NCI-H1048 (cell line): ENCODE measurements around the gene TNNC1.

Source experiments
- DNase-seq: peaks from one replicate; lab custom pipeline; 2025; lab: John Stamatoyannopoulos, UW

TNNC1 gene

GRCh38 chr3:52443791-52444687, 9.8 kb downstream of the TNNC1 start:
- DNase-seq, result no peak

GRCh38 chr3:52443268-52443610, 10.6 kb downstream of the TNNC1 start:
- no peak for DNase-seq

GRCh38 chr3:52442409-52443267, 11.2 kb downstream of the TNNC1 start:
- DNase-seq, result no peak

DNA sequence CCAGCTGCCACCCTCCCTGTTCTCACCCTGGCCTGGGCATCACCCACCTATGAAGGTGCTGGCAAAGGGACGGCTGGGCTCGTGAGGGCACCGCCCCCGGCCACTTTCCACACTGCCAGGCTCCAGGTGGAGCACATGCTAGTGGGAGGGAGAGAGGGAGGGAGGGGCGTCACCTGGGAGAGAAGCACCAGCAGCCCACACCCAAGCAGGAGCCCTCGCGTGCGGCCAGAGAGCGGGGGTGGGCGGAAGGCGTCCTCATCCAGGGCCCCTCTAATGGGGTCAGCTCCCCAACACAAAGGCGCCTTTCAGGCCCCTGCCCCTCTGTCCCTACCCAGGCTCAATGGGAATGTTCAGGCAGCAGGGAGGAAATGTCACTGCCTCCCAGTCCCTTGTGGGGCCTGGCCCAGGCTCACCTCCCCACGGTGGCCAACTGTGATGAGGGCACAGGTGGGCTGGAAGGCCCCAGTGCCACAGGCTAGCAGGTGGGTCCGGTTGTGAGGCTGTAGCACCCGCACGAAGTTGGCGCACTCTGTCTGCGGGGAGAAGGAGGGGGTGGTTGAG, 12.0 kb downstream of the TNNC1 start:
- no peak for DNase-seq

DNA sequence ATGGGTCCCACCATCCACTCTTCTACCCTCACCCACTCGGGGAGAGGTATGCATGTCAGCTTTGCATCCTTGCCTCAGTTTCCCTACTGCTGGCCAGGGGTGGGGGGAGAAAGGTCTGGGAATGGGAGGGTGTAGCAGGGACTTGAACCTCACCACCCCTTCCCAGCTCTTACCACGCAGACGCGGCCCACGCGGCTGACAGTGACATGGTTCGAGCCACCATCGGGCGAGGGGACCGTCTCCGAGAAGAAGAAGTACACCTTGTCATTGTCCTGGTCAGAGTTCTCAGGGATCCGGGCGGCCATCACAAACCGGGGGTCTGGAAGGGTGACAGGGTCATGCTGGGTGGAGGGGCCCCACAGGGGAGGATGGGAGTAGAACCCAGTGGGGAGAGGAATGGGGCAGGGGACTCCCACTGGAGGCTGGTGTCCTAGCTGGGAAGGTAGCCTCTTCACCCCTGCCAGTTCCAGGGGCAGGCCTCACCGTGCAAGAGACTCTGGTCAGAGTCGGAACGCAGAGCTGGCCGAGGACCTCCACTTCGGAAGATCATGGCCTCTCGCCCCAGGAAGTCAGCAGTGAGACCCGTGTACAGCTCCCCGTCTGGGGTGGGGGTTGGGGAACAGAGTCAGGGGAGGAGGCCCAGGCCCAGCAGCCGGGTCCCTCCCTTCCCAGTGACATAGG, 12.6 kb downstream of the TNNC1 start:
- no peak for DNase-seq

- DNase-seq, result no peak
Measured at GRCh38 chr3:52440671-52441070, 13.2 kb downstream of the TNNC1 start.

DNA sequence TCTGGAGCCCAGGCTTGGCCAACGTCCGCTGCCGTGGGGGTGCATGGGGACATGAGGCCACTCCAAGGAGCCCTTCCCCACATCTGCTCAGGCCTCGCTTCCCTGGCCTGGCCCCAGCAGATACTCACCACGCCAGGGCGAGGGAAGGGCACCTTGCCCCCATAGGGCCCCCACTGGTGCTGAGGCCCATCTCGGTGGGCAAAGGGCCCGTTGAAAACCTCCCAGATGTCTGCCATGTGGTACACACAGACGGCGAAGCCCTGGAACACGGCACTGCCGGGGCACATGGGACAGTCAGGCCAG, 13.6 kb downstream of the TNNC1 start:
- no peak for DNase-seq

DNA sequence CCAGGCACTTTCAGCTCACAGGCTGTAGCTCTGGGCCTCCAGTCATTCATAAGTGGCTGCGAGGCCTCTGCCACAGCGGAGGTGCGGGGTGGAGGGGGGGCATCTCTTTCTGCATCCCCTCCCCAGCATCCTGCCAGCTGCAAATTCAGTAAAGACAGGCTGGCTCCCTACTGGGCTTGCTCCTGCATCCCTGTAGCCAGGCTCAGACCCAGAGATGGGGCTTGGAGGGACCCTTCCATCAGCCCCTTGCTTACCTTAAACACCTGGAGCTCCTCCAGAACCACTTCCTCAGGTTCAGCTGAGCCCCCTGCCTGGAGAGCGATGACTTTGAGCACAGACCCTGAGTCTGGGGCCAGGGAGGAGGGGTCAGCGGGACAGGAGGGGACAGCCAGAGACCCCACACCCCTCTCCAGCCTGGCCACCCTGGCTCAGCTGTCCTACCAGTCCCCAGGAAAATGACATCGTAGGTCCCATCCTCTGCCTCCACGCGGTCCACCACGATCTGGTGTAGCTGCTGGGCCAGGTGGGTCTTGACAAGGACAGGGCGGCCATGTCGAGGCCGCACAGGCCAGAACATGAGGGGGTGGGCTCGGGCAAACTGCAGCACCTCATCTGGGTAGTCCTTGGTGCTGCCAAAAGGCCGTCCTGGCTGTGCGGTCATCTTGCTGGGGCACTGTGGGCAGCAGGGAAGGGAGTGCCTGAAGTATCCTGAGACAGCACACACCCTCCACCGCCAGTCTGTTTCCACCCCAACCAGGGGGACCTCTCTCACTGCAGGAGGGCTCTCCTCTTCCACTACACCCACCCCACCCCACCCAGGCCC, 14.2 kb downstream of the TNNC1 start:
- DNase-seq, result no peak

- DNase-seq, result no peak
Measured at GRCh38 chr3:52438579-52439425, 15.0 kb downstream of the TNNC1 start.

DNA sequence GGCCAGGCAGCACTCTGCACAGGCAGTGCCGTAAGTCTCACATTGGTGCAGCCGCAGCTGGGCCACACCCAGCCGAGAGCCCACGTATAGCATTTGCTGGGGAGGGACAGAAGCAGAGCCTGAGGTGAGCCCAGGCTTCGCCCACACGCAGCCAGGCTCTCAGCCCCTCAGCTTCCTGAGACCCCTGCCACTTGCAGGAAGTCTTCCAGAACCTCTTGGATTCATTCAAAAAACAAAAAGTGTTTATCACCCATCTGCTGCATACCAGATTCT, 15.8 kb downstream of the TNNC1 start:
- DNase-seq, result no peak

- DNase-seq, result no peak
Measured at GRCh38 chr3:52437326-52438103, 16.3 kb downstream of the TNNC1 start.

DNA sequence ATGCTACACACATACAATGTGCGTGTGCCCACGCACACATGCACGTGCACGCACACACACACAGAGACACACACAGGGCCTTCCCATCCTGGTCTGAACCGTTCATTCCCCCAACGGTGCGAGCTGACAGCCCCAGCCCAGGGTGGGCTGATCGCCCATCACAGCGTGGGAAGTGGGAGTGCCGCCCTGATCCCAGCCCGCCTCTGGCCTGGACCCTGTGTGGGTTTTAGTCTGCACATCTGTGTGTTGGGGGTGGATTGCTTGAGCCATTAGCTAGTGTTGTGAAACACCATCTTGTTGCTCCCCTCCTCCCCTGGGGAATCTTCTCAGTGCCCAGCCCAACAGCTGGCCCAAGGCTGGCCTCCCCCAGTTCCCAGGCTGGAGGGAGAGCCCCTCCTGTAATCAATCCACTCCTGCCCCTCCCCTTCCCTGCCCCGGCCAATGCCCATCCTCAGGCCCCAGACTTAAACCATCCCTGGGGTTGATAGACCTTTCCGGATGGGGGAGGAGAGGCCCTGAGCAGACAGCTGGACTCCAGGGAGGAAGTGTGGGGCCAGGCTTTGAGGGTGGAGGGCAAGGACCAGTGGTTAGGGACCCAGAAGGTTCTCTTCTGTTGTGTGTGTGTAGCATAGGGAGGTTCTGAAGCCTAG, 17.2 kb downstream of the TNNC1 start:
- no peak for DNase-seq

- no peak for DNase-seq
Measured at GRCh38 chr3:52435246-52436101, 18.4 kb downstream of the TNNC1 start.

DNA sequence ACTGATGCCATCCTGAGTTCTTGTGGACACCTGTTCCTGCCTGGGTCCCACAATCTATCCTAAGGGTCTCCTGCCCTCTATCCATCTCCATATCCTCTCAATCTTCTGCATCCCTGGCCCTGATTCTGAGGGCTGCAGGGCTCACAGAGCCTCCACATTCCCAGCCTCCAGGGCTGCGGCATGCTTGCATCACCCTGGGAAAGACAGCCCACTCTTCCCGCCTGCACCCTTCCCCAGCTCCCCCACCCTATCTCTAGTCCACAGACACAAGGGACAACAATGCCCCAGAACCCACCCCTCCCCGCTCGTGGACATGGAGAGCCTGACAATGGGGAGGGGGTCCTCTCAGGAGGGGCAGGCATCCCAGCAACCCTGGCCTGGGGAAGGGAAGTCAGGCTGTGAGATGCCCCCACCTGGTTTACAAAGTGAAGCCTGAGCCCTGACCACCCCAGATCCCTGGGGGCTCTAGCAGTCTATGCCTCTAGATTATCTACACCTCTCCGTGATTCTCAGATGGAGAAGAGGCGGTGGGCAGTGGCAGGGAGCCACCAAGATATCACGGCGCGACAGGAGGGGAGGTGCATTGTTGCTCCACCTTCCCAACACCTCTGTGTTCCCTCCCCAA, 19.2 kb downstream of the TNNC1 start:
- no peak for DNase-seq

DNA sequence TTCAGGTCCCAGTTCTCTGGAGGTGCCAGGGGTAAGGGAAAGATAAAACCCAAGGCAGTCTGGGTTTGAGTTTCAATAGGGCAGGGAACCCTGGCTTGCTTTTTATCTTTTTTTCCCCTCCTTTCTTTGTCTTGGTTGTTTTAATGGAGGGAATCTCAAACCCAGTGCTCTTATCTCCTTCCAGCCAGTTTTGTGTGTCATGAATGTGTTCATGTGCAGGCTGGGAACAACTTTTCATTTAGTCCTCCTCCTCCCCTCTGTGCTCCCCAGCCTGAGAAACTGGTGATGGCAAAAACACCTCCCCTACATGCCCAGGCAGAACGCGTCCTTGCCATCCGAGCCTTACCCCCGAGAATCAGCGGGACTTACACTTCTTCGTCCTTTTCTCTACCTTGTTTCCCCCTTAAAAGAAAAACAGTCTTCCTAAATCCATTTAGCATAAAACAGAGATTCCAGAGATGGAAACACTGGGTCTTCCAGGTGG, 19.8 kb downstream of the TNNC1 start:
- DNase-seq, result no peak

DNA sequence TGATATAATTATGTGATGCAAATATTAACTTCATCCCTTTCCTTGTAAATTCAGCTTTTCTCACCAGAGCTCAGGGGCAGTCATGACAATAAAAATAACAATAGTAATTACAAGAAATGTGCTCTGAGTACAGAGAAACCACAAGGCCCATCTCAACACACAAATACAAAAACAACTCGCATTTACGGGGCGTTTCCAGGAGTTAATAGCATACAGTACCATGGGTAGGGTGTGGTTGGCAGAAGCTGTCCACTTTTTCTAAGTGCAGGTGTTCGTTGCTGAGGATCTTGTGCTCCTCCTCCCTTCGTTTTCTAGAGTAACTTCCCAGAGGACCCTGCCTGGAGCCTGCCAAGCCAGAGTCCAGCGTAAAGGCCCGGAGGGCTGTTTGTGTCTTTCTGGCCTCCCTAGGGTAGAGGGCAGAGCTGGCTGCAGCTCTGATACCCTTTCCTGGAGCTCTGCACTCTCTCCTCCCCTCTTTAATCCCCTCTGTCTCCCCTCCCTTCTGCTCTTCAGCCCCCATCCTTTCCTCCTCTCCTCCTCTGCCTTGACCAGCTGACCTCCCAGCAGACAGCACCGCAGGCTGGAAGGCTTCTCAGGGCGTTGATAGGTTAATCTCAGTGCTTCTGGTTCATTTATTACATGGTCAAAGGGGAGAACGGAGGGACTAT, 20.4 kb downstream of the TNNC1 start:
- no peak for DNase-seq

DNA sequence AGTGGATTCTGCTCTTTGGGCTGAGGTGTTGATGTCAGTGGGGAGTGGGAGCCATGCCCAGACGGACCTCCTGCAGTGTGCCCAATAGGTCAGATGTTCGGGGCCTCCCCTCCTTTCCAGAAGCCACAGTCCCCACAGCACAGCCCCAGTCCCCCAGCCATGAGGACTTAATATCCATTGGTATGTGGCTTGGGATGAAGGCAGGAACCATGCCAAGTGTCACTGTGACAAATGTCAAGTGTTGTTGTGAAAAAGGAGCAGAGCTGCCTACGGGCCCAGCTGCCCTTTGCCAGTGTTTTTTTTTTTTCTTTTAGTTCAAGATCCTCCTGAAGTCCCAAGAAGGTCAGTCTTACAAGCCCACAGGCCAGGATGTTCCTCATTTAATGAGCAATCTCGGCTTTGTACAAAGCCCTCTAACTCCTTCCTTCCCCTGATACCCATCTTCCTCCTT, 21.1 kb downstream of the TNNC1 start:
- DNase-seq, result no peak
